BE2C (cell line): ENCODE measurements around the gene SCGN.

Experiments used
- DNase-seq: peaks from one replicate; pipeline ENCODE4 v3.0.0-alpha.2; 2020
- H3K27me3 ChIP-seq: fragments of 250-450 bp; sonication (Bioruptor Pico); 2 replicates; pipeline ENCODE4 v1.5.1; 2020; ENCODE audit warnings: mild to moderate bottlenecking
- H3K36me3 ChIP-seq: fragments of 250-450 bp; sonication (Bioruptor Pico); 2 replicates; pipeline ENCODE4 v1.5.1; 2020; ENCODE audit warnings: mild to moderate bottlenecking
- H3K4me1 ChIP-seq: fragments of 250-450 bp; sonication (Bioruptor Pico); 2 replicates; pipeline ENCODE4 v1.5.1; 2020
- H3K4me3 ChIP-seq: 2 replicates; pipeline ENCODE4 v1.5.1; 2011; ENCODE audit warnings: low read depth, low read length
- H3K9me3 ChIP-seq: fragments of 250-450 bp; sonication (Bioruptor Pico); 2 replicates; pipeline ENCODE4 v1.5.1; 2020
- TF ChIP-seq, protein P1 (sequence below): IDR thresholded peaks from 2 replicates; pipeline ENCODE4 v1.5.1; 2012; ENCODE audit warnings: mild to moderate bottlenecking, low read depth, low read length

The SCGN gene

GRCh38 chr6:25692472-25692871 lies 40.5 kb downstream of the SCGN start:
- Histone ChIP-seq H3K4me3 (no peak overlapping the region), H3K9me3 (no peaks in the 10 kb centered on the region), H3K36me3 (no peaks in the 10 kb centered on the region), H3K27me3 (no peaks in the 10 kb centered on the region), H3K4me1 (no peaks in the 10 kb centered on the region; the same call in 1 of the 2 replicates)
- TF ChIP-seq, protein P1, sequence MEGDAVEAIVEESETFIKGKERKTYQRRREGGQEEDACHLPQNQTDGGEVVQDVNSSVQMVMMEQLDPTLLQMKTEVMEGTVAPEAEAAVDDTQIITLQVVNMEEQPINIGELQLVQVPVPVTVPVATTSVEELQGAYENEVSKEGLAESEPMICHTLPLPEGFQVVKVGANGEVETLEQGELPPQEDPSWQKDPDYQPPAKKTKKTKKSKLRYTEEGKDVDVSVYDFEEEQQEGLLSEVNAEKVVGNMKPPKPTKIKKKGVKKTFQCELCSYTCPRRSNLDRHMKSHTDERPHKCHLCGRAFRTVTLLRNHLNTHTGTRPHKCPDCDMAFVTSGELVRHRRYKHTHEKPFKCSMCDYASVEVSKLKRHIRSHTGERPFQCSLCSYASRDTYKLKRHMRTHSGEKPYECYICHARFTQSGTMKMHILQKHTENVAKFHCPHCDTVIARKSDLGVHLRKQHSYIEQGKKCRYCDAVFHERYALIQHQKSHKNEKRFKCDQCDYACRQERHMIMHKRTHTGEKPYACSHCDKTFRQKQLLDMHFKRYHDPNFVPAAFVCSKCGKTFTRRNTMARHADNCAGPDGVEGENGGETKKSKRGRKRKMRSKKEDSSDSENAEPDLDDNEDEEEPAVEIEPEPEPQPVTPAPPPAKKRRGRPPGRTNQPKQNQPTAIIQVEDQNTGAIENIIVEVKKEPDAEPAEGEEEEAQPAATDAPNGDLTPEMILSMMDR: no peak
- DNase-seq: no peak

DNA sequence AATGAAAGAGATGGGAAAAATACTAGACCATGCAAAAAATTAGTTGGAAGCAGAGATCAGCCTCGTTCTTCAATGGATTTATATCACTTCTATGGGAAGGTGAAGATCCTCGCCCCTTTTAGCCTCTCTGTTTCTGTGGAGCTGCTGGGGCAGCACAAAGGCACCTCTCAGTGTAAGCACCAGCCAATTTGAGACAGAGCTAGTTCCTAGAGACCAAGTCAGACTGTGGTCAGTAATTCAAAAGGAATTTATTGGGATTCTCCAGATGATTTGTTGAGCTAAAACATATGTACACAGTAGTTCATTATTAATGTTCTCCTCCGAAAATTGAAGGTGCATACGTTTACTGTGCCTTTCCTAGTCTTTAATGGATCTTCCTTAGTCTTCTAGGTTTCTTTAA lies 42.4 kb downstream of the SCGN start:
- no peaks in the 10 kb centered on the region; the same call in 1 of the 2 replicates for H3K4me1 ChIP-seq
- no peak overlapping the region for H3K4me3 ChIP-seq
- TF ChIP-seq, protein P1: no peak
- H3K36me3 ChIP-seq: no peaks in the 10 kb centered on the region
- no peaks in the 10 kb centered on the region for H3K9me3 ChIP-seq
- H3K27me3 ChIP-seq: no peaks in the 10 kb centered on the region
- no peak for DNase-seq

DNA sequence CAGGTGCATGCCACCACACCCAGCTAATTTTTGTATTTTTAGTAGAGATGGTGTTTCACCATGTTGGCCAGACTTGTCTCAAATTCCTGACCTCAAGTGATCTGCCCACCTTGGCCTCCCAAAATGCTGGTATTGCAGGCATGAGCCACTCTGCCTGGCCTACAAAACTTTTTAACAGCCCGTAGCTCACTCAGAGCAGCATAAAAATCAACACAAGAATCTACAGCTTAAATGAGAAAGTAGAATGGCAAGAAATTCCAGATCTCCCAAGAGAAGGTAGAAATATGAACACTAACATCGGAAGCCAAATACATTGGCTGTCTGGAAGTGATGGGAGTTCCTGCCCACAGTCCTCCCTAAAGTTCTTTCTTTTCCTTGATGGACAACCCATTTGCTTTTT lies 43.7 kb downstream of the SCGN start:
- Histone ChIP-seq H3K27me3 (no peaks in the 10 kb centered on the region), H3K4me1 (no peaks in the 10 kb centered on the region; the same call in 1 of the 2 replicates), H3K9me3 (no peaks in the 10 kb centered on the region), H3K36me3 (no peaks in the 10 kb centered on the region), H3K4me3 (no peak overlapping the region)
- DNase-seq: no peak
- TF ChIP-seq, protein P1: no peak

DNA sequence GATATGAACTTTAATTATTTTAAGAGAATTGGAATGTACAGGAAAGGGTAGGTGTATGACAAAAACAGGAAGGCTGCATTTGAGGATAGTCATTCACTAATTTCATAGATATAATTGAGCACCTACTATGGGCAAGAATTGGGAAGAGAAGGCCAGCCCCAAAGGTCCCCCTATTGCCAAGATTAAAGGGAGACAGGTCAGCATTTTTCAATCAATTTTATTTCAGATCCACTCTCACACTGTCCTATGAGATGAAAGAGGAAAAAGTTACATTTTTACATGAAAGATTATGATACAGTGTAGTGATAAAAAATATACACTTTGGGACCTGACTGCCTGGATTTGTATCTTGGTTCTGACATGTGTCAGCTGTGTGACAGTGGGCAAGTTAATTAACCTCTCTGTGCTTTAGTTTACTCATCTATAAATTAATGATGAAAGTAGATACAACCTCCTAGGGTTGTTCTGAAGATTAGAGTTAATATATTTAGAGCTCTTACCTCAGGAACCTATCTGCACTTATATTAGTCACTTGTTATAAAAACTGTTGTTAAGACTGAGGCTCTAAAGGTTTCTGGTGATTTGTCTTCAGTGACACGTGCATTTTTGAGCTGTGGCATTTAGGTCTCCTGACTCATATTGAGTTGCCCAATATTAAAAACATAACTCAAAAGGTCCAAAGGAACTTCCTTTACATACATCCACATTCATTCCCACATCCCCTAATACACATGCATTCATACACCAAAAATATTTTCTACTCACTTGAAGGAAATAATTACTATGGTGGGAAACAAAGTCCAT lies 45.7 kb downstream of the SCGN start:
- H3K4me3 ChIP-seq: no peak overlapping the region
- H3K9me3 ChIP-seq: no peaks in the 10 kb centered on the region
- H3K27me3 ChIP-seq: no peaks in the 10 kb centered on the region
- TF ChIP-seq, protein P1: no peak
- no peaks in the 10 kb centered on the region for H3K36me3 ChIP-seq
- DNase-seq: no peak
- no peaks in the 10 kb centered on the region for H3K4me1 ChIP-seq

- TF ChIP-seq, protein P1: no peak
- Histone ChIP-seq H3K36me3 (no peaks in the 10 kb centered on the region), H3K4me3 (no peak overlapping the region), H3K4me1 (no peaks in the 10 kb centered on the region), H3K9me3 (no peaks in the 10 kb centered on the region), H3K27me3 (no peaks in the 10 kb centered on the region)
- no peak for DNase-seq
These were observed 46.6 kb downstream of the SCGN start for GRCh38 chr6:25698631-25699030.

DNA sequence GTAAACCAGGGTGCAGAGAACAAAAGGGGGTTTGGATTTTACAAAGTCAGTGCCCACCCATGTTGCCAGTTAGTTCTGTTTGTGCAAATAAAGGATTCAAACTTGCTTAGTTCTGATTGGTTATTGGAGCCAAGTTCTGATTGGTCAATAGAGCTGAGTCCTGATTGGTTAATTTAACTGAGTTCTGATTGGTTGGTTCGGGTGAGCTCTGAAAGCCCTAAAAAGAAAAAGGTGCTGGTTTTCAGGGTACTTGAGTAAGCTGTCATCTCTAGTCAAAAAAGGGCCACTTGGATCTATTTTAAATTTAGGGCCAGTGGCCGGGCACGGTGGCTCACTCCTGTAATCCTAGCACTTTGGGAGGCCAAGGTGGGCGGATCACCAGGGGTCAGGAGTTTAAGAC lies 47.6 kb downstream of the SCGN start:
- TF ChIP-seq, protein P1: no peak
- Histone ChIP-seq H3K27me3 (no peaks in the 10 kb centered on the region), H3K4me3 (no peak overlapping the region), H3K36me3 (no peaks in the 10 kb centered on the region), H3K9me3 (no peaks in the 10 kb centered on the region), H3K4me1 (no peaks in the 10 kb centered on the region)
- no peak for DNase-seq
